ENCODE data around the gene ARCN1. TPM values are rescaled to one million over a fixed set of nuclear protein-coding genes. Genes with fewer than 3 reads are reported as not detected.
A peak's percentile ranks its signal among the peaks of the same experiment; 100 is the strongest.

The ARCN1 gene
- total RNA-seq: 134 TPM

- peak; percentile 62 for DNase-seq (ENCODE audit: low spot score)
These were observed at the start of gene ARCN1 for GRCh38 chr11:118572061-118572980. Gene ARCN1 (plus strand): TSS chr11:118572409. CDS start chr11:118572548, 139 bp downstream.

DNA sequence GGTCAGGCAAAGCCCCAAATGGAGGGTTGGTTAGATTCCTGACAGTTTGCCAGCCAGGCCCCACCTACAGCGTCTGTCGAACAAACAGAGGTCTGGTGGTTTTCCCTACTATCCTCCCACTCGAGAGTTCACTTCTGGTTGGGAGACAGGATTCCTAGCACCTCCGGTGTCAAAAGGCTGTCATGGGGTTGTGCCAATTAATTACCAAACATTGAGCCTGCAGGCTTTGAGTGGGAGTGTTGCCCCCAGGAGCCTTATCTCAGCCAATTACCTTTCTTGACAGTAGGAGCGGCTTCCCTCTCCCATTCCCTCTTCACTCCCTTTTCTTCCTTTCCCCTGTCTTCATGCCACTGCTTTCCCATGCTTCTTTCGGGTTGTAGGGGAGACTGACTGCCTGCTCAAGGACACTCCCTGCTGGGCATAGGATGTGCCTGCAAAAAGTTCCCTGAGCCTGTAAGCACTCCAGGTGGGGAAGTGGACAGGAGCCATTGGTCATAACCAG is 49.6 kb upstream of the ARCN1 start:
- DNase-seq (ENCODE audit: low spot score): no peak

GRCh38 chr11:118524356-118524755 is 47.9 kb upstream of the ARCN1 start:
- DNase-seq (ENCODE audit: low spot score): no peak

DNA sequence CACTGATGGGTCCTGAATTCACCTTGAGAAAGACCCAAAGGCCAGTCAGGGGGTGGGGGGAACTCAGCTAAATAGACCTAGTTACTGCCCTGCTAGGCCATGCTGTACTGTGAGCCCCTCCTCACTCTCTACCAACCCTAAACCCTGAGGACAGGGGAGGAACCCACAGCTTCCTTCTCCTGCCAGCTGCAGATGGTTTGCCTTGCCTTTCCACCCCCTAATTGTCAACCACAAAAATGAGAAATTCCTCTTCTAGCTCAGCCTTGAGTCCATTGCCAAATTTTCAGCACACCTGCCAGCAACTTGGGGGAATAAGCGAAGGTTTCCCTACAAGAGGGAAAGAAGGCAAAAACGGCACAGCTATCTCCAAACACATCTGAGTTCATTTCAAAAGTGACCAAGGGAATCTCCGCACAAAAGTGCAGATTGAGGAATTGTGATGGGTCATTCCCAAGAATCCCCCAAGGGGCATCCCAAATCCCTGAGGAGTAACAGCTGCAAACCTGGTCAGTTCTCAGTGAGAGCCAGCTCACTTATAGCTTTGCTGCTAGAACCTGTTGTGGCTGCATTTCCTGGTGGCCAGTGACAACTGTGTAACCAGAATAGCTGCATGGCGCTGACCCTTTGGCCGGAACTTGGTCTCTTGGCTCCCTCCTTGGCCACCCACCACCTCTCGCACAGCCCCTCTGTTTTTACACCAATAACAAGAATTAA is 47.3 kb upstream of the ARCN1 start:
- DNase-seq (ENCODE audit: low spot score): no peak

DNA sequence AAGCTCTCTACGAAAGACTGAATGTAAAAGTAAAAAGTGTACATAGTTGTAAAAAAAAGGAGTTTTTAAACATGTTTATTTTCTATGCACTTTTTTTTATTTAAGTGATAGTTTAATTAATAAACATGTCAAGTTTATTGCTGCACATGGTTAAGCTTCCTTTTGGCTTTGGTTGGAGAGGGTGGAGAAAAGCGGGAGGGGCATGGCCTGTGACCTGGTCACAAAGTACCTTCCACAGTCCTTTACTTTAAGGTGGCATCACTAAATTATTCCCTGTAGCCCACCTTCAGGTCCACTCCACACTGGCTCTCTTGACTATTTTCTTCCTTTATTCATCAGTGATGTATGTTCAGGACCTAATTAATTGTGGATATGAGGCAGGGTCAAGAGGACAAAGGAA is 45.5 kb upstream of the ARCN1 start:
- DNase-seq (ENCODE audit: low spot score): no peak

- DNase-seq (ENCODE audit: low spot score): no peak
These were observed 45.1 kb upstream of the ARCN1 start, which contains the start of gene TTC36 for GRCh38 chr11:118527109-118527508. Gene TTC36 (plus strand): TSS chr11:118527474. CDS start chr11:118527495, 21 bp downstream.

DNA sequence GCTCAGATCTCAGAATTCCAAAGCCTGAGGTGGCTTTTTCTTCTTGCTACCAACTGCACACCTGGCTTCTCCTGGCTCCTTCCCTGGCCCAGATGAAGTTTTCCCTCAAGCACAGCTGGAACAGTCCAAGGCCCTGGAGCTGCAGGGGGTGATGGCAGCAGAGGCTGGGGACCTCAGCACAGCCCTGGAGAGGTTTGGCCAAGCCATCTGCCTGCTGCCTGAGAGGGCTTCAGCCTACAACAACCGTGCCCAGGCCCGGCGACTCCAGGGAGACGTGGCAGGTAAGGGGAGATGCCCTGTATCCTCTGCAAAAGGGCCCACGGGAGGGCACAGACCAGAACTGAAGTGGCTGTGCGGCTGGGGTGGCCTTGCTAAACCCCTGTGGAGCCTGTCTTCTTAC is 43.7 kb upstream of the ARCN1 start:
- DNase-seq (ENCODE audit: low spot score): no peak

GRCh38 chr11:118529584-118530175 is 42.5 kb upstream of the ARCN1 start:
- no peak for DNase-seq (ENCODE audit: low spot score)

GRCh38 chr11:118530180-118530682 is 42.0 kb upstream of the ARCN1 start:
- DNase-seq (ENCODE audit: low spot score): no peak

- peak; percentile 63 for DNase-seq (ENCODE audit: low spot score)
These were observed 41.3 kb upstream of the ARCN1 start, which contains the start of gene TMEM25 for GRCh38 chr11:118530683-118531596. Gene TMEM25 (plus strand): TSS chr11:118531192. CDS start chr11:118531802, 610 bp downstream.

DNA sequence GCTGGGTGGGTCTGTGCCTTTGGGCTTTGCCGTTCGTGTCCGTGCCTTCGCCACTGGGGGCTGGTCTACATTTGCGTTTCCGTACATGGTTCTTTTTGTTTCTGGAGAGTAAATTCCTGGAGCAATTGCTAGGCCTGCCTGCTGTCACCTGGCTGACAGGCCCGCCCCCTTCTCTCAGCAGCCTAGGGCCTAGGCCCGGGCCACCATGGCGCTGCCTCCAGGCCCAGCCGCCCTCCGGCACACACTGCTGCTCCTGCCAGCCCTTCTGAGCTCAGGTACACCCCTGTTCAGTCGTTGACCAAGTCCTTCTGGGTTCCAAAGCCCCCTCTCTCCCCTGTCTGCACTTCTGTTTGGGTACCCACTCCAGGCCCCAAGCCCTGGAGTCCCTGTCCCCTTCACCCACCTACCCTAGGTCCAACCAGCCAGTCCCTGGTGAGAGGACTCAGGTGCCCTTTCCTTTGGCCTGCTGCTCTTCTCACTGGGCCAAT is 40.6 kb upstream of the ARCN1 start:
- DNase-seq (ENCODE audit: low spot score): no peak

GRCh38 chr11:118532091-118532490 is 40.1 kb upstream of the ARCN1 start:
- no peak for DNase-seq (ENCODE audit: low spot score)

- no peak for DNase-seq (ENCODE audit: low spot score)
These were observed 39.1 kb upstream of the ARCN1 start for GRCh38 chr11:118532852-118533768.

DNA sequence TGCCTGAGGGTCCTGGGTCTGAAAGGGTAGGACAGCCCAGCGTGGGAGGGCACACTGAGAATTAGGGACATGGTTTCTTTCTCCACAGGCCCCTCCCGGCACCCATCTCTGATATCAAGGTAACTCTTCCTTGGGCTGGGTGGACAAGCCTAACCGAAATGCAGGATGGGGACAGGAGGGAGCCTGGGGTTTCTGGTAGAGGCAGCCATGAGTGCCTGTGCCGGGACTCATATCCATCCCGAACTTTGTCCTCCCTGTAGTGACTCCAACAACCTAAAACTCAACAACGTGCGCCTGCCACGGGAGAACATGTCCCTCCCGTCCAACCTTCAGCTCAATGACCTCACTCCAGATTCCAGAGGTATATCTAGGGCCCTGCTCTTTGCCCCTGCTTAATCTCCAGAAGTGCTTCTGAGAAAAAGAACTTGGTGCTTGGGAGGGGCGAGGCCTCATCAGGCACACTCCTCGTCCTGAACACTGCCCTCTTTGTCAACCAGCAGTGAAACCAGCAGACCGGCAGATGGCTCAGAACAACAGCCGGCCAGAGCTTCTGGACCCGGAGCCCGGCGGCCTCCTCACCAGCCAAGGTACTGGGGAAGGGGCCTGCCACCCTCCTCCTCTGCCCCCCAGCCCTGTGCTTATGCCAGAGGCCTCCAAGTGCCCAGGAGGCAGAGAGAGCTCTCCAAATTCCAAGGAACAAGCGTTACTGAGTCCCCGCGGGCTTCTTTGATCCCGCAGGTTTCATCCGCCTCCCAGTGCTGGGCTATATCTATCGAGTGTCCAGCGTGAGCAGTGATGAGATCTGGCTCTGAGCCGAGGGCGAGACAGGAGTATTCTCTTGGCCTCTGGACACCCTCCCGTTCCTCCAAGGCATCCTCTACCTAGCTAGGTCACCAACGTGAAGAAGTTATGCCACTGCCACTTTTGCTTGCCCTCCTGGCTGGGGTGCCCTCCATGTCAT is 38.2 kb upstream of the ARCN1 start:
- no peak for DNase-seq (ENCODE audit: low spot score)

DNA sequence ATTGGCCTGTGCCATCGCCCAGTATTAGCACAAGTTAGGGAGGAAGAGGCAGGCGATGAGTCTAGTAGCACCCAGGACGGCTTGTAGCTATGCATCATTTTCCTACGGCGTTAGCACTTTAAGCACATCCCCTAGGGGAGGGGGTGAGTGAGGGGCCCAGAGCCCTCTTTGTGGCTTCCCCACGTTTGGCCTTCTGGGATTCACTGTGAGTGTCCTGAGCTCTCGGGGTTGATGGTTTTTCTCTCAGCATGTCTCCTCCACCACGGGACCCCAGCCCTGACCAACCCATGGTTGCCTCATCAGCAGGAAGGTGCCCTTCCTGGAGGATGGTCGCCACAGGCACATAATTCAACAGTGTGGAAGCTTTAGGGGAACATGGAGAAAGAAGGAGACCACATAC is 36.9 kb upstream of the ARCN1 start:
- DNase-seq (ENCODE audit: low spot score): no peak

GRCh38 chr11:118536726-118537125 is 35.5 kb upstream of the ARCN1 start:
- DNase-seq (ENCODE audit: low spot score): no peak

- DNase-seq (ENCODE audit: low spot score): no peak
These were observed 34.7 kb upstream of the ARCN1 start for GRCh38 chr11:118537409-118537980.
